Body of pancreas (tissue), 4 donors: ENCODE measurements around the gene METTL23.

Source experiments
- CTCF ChIP-seq, 7 experiments: fragments of 450-650 bp in 4 of 7; fragments of 200-600 bp in 3 of 7; sonication (generic) in 3 of 7; IDR thresholded peaks; one replicate each; pipeline ENCODE4 v1.5.1; 2016 to 2019; ENCODE audit warnings: antibody characterized with exemption in 7 of 7
- POLR2A ChIP-seq, 3 donors: fragments of 450-650 bp; IDR thresholded peaks; one replicate each; pipeline ENCODE4 v1.6.1; 2016; ENCODE audit warnings: antibody characterized with exemption in 3 of 3, mild to moderate bottlenecking in 2 of 3

- no peak for TF ChIP-seq CTCF (IDR thresholded peaks at IDR 0.05)
- no peak for TF ChIP-seq POLR2A (IDR thresholded peaks at IDR 0.05)
Observed at GRCh38 chr17:76704805-76705204, 21.8 kb upstream of the METTL23 start.
